ENCODE measurements around the gene GNG14.

Gene GNG14

DNA sequence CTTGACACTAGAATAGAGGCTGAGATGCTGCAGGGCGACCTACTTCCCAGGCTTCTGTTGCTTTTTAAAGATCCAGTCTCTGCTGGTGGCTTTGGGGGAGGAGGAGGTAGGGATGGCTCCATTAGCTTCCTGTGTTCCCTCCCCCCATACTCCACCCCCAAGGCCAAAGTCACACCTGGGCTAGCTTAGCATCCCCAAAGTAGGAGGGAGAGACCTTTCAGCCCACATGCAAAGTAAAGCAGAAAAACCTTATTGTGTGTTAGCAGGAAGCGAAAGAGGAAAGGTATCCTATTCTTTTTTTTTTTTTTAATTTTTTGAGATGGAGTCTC lies 39.2 kb downstream of the GNG14 start:
- TF ChIP-seq CTCF (IDR thresholded peaks at IDR 0.05), result no peak
- no peak overlapping the region for H3K27ac ChIP-seq
- H3K4me3 ChIP-seq, result no peak overlapping the region
- H3K4me1 ChIP-seq, result peaks cover 0 to 21% (median 16%) of the 10 kb centered on the region in 4 donors
- intact Hi-C loops (cut with DNase I; ENCODE audit: low total_unique reads), result no loop called here
- H3K9me3 ChIP-seq, result no peaks in the 10 kb centered on the region
- H3K36me3 ChIP-seq, result peaks cover 18 to 54% (median 36%) of the 10 kb centered on the region in 3 donors
- no peak for DNase-seq
- no peaks in the 10 kb centered on the region for H3K27me3 ChIP-seq

DNA sequence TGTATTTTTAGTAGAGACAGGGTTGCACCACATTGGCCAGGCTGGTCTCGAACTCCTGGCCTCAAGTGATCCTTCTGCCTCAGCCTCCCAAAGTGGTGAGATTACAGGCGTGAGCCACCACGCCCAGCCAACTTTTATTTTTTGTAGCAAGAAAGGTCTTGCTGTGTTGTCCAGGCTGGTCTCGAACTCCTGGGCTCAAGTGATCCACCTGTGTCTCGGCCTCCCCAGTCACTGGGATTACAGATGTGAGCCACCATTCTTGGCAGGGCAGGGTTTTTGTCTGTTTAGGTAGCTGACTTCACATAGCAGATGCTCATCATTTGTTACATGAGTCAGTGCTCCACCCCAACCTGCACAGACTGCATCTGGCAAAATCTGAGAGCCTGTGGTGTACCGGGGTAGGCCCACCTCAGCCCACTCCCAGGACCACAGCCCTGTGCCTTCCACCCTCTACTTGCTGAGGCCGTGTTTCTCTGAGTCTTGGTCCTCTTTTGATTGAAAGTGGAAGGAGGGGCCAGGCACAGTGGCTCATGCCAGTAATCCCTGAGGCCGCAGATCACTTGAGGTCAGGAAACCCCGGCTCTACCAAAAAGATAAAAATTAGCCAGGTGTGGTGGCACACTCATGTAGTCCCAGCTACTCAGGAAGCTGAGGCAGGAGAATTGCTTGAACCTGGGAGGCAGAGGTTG lies 40.1 kb downstream of the GNG14 start:
- DNase-seq, result no peak
- Histone ChIP-seq H3K9me3 (no peaks in the 10 kb centered on the region), H3K27me3 (no peaks in the 10 kb centered on the region), H3K36me3 (peaks cover 18 to 54% (median 36%) of the 10 kb centered on the region in 3 donors), H3K4me1 (peaks cover under 1 to 29% (median 24%) of the 10 kb centered on the region in 4 donors), H3K4me3 (no peak overlapping the region), H3K27ac (no peak overlapping the region)
- intact Hi-C loops (cut with DNase I; ENCODE audit: low total_unique reads), result no loop called here
- TF ChIP-seq CTCF (IDR thresholded peaks at IDR 0.05), result no peak

- Histone ChIP-seq H3K4me3 (no peak overlapping the region), H3K4me1 (peaks cover 5 to 29% (median 23%) of the 10 kb centered on the region in 4 donors), H3K27me3 (no peaks in the 10 kb centered on the region), H3K9me3 (no peaks in the 10 kb centered on the region), H3K36me3 (peaks cover 18 to 54% (median 36%) of the 10 kb centered on the region in 3 donors), H3K27ac (no peak overlapping the region)
- intact Hi-C loops (cut with DNase I; ENCODE audit: low total_unique reads), result no loop called here
- no peak for DNase-seq
- TF ChIP-seq CTCF (IDR thresholded peaks at IDR 0.05), result no peak
These were observed 42.3 kb downstream of the GNG14 start for GRCh38 chr19:12730064-12730463.

DNA sequence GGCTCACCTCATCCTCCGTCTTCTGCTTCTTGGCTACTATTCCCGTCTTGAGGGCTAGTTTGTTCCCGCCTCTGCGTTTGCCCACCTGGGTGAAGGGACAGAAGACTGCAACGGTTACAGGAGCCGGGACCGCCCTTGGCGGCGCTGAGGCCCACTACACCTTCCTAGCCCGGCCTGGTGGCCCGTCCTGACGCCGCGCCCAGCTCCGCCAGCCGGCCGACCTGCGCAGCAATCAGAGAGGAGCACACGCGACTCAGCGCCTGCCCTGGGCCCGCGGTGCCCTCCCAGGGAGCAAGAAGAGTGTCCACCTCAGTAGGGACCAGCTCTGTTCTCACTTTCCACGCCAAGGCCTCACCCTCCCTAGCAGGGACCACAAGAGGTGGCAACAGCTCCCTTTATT lies 43.5 kb downstream of the GNG14 start:
- H3K27me3 ChIP-seq, result no peaks in the 10 kb centered on the region
- H3K9me3 ChIP-seq, result no peaks in the 10 kb centered on the region
- H3K27ac ChIP-seq, result no peak overlapping the region
- peaks cover 18 to 51% (median 36%) of the 10 kb centered on the region in 3 donors for H3K36me3 ChIP-seq
- H3K4me1 ChIP-seq, result peaks cover 5 to 36% (median 26%) of the 10 kb centered on the region in 4 donors
- intact Hi-C loops (cut with DNase I; ENCODE audit: low total_unique reads), result no loop called here
- no peak for TF ChIP-seq CTCF (IDR thresholded peaks at IDR 0.05)
- H3K4me3 ChIP-seq, result no peak overlapping the region
- DNase-seq, result no peak

DNA sequence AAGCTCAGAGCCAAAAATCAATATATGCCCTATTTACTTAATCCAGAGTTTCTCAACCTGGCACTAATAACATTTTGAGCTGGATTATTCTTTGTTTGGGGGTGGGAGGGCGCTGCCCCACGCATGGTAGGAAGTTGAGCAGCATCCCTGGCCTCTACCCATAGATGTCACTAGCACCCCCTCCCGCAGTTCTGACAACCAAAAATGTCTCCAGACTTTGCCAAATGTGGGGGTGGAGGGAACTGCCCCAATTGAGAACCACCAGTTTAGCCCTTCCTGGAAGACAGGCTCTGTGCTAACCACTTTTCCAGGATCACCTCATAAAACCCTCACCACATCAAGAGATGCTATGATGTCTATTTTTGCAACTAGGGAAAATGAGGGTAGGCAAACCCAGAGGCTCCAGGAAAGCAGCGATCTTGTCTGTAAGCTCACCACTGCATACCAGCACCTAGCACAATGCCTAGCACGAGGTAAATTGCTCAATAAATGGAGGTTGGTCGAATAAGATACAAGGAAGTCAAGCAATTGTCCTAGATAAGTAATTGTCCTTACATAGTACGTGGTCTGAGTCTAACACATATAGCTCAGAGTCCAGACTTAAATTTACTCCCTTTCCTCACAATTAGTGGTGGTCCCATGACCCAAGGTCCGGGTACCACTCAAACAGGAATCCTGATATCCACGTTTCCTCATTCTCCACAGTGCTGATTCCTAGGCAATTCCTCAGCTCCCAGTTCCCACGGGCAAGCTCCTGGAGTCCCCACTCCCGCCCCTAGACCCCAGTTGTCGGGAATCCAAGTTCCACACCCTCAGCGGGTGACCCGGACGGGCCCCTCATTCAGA lies 45.8 kb downstream of the GNG14 start:
- DNase-seq, result no peak
- intact Hi-C loops (cut with DNase I; ENCODE audit: low total_unique reads), result loop anchor here (2.0 kb wide), 1 partner anchor 53 kb away; the partner anchor contains the start of gene DHPS

More for the DNA sequence above, 45.8 kb downstream of the GNG14 start:
- no peaks in the 10 kb centered on the region for H3K27me3 ChIP-seq
- H3K36me3 ChIP-seq, result peaks cover 17 to 33% (median 30%) of the 10 kb centered on the region in 3 donors
- H3K4me3 ChIP-seq, result peak overlapping the region; percentile 91 to 100
- peaks cover 5 to 51% (median 39%) of the 10 kb centered on the region in 4 donors for H3K4me1 ChIP-seq
- H3K27ac ChIP-seq, result peak overlapping the region; percentile 94 to 97
- no peaks in the 10 kb centered on the region for H3K9me3 ChIP-seq
- no peak for TF ChIP-seq CTCF (IDR thresholded peaks at IDR 0.05)
